K562 (cell line): ENCODE results near the gene RDH16. TPM values are rescaled to one million over a fixed set of nuclear protein-coding genes. Genes with fewer than 3 reads are reported as not detected.
"Not testable (repeated sequence)": the region's sequence is repeated elsewhere in the genome, so short reads cannot be mapped to it uniquely, and the experiment has no call there.

Source experiments
- ATAC-seq: fragments of 200-7000 bp; cut with Tn5 transposase; 3 replicates; pipeline ENCODE4 v1.9.1; 2020; ENCODE audit warnings: moderate library complexity
- BruUV-seq: library from RNA; stranded (reverse); fragments of 400-500 nt; replicated peaks from 2 replicates; lab custom pipeline; 2021; lab: Mats Ljungman, UMichigan
- CTCF ChIA-PET: fragments of 300-600 bp; formaldehyde crosslinking; extraction: SDS; loops from one replicate; lab custom pipeline; 2021; ENCODE audit warnings: low intra/inter-chr PET ratio; lab: Yijun Ruan, JAX
- POLR2A ChIA-PET: fragments of 300-600, 350-650 bp; sonication (Branson Sonifier 250); formaldehyde crosslinking; extraction: SDS; loops from one replicate; lab custom pipeline; 2021; ENCODE audit warnings: antibody characterized with exemption, inconsistent platforms; lab: Yijun Ruan, JAX
- DNase-seq, 4 experiments: peaks; one replicate each; pipeline versions ENCODE4 v3.0.0 to v3.0.0-alpha.2; 2011 to 2018; ENCODE audit warnings: low spot score in 3 of 4, mixed read lengths in 3 of 4; ENCODE audit errors: extremely low read depth in 1 of 4
- FAIRE-seq: peaks from 2 replicates; lab custom pipeline; 2011; peaks lifted over from hg19 to GRCh38; lab: Jason Lieb, UNC
- H2AFZ ChIP-seq: 2 replicates; pipeline ENCODE4 v1.6.0; 2011; ENCODE audit warnings: low read depth, low read length, control low read depth, inconsistent platforms
- H3K27ac ChIP-seq: fragments of 200-600 bp; 3 replicates; pipeline ENCODE4 v1.8.0; 2011; ENCODE audit warnings: low read depth, mild to moderate bottlenecking, control low read depth, inconsistent platforms, low read length, moderate library complexity, mixed read lengths; ENCODE audit errors: extremely low read depth
- H3K27me3 ChIP-seq, 2 experiments: fragments of 300-600 bp in 1 of 2; 2 replicates in 1 of 2; 3 replicates in 1 of 2; pipeline versions ENCODE4 v1.6.0 to v1.8.0; 2011; ENCODE audit warnings: inconsistent platforms in 2 of 2, low read length in 2 of 2, mild to moderate bottlenecking in 1 of 2, mixed read lengths in 1 of 2, moderate library complexity in 1 of 2; ENCODE audit not compliant: control insufficient read depth in 2 of 2, insufficient read depth in 2 of 2
- H3K36me3 ChIP-seq: fragments of 300-600 bp; 3 replicates; pipeline ENCODE4 v1.8.0; 2011; ENCODE audit warnings: mild to moderate bottlenecking, low read length, inconsistent platforms; ENCODE audit not compliant: control insufficient read depth, insufficient read depth
- H3K4me1 ChIP-seq, 2 experiments: fragments of 200-600 bp in 1 of 2; replicated peaks in 1 of 2; 2 replicates in 1 of 2; 3 replicates in 1 of 2; pipeline versions ENCODE4 v1.5.1 to v1.8.0; 2011; ENCODE audit warnings: inconsistent platforms in 2 of 2, low read length in 2 of 2, mild to moderate bottlenecking in 1 of 2, mixed read lengths in 1 of 2, moderate library complexity in 1 of 2; ENCODE audit not compliant: control insufficient read depth in 2 of 2, insufficient read depth in 2 of 2
- H3K4me2 ChIP-seq: 2 replicates; pipeline ENCODE4 v1.6.1; 2011; ENCODE audit warnings: low read length, control low read depth, inconsistent platforms, mixed read lengths; ENCODE audit not compliant: insufficient read depth
- H3K4me3 ChIP-seq: fragments of 200-600 bp; sonication (generic), shearing (Covaris generic); 2 replicates; pipeline ENCODE4 v1.5.1; 2016; ENCODE audit warnings: control low read depth, inconsistent platforms
- H3K79me2 ChIP-seq: fragments of 200-600 bp; 3 replicates; pipeline ENCODE4 v1.8.0; 2011; ENCODE audit warnings: low read length, inconsistent platforms; ENCODE audit not compliant: control insufficient read depth, insufficient read depth
- H3K9ac ChIP-seq, 2 experiments: 2 replicates each; pipeline versions ENCODE4 v1.6.0 to v1.6.1; 2011; ENCODE audit warnings: low read depth in 2 of 2, low read length in 2 of 2, control low read depth in 1 of 2, inconsistent platforms in 1 of 2, mild to moderate bottlenecking in 1 of 2, mixed read lengths in 1 of 2; ENCODE audit not compliant: insufficient read depth in 1 of 2
- H3K9me1 ChIP-seq: one replicate; pipeline ENCODE4 v1.6.0; 2011; ENCODE audit warnings: inconsistent platforms, mild to moderate bottlenecking, low read length, moderate library complexity; ENCODE audit not compliant: control insufficient read depth, insufficient read depth
- H3K9me3 ChIP-seq: replicated peaks from 2 replicates; pipeline ENCODE4 v1.5.1; 2011; ENCODE audit warnings: low read depth, low read length, inconsistent platforms; ENCODE audit not compliant: control insufficient read depth, insufficient read depth
- H4K20me1 ChIP-seq: replicated peaks from 2 replicates; pipeline ENCODE4 v1.6.1; 2011; ENCODE audit warnings: low read length, inconsistent platforms, mixed read lengths; ENCODE audit not compliant: control insufficient read depth, insufficient read depth
- CBX3 ChIP-seq, 2 experiments: IDR thresholded peaks; 1 replicate in 1 of 2; 2 replicates in 1 of 2; pipeline ENCODE4 v1.6.1; 2012; ENCODE audit warnings: inconsistent platforms in 2 of 2, low read length in 2 of 2, borderline replicate concordance in 1 of 2, control low read depth in 1 of 2
- CBX5 ChIP-seq: IDR thresholded peaks from 2 replicates; pipeline ENCODE4 v1.6.1; 2014; ENCODE audit warnings: low read depth, borderline replicate concordance
- DPF2 ChIP-seq: fragments of 450-650 bp; IDR thresholded peaks from 2 replicates; pipeline ENCODE4 v1.6.1; 2016
- EHMT2 ChIP-seq: fragments of 450-650 bp; IDR thresholded peaks from 2 replicates; pipeline ENCODE4 v1.6.1; 2018; ENCODE audit warnings: antibody characterized with exemption
- FOSL1 ChIP-seq: fragments of 200-800 bp; sonication (Bioruptor generic); conservative IDR thresholded peaks from 2 replicates; pipeline ENCODE4 v1.6.1; 2016; ENCODE audit warnings: missing genetic modification characterization, missing compliant biosample characterization
- KLF1 ChIP-seq: fragments of 450-650 bp; IDR thresholded peaks from 2 replicates; pipeline ENCODE4 v1.6.1; 2016; ENCODE audit warnings: missing genetic modification characterization, missing compliant biosample characterization
- MAFF ChIP-seq: IDR thresholded peaks from 2 replicates; pipeline ENCODE4 v1.6.1; 2012; ENCODE audit warnings: low read length, improper control_type of control experiment
- MAFG ChIP-seq: fragments of 450-650 bp; conservative IDR thresholded peaks from 2 replicates; pipeline ENCODE4 v1.6.1; 2016; ENCODE audit warnings: missing genetic modification characterization, missing compliant biosample characterization
- SMARCE1 ChIP-seq: fragments of 450-650 bp; IDR thresholded peaks from 2 replicates; pipeline ENCODE4 v1.7.1; 2016; ENCODE audit warnings: mild to moderate bottlenecking
- TRIM28 ChIP-seq: fragments of 450-650 bp; IDR thresholded peaks from 2 replicates; pipeline ENCODE4 v1.6.1; 2017
- ZBTB7A ChIP-seq: IDR thresholded peaks from 2 replicates; pipeline ENCODE4 v1.6.1; 2011; ENCODE audit warnings: low read depth, mild to moderate bottlenecking, low read length, moderate library complexity, borderline replicate concordance; ENCODE audit not compliant: control insufficient read depth
- ZNF316 ChIP-seq: fragments of 450-650 bp; IDR thresholded peaks from 2 replicates; pipeline ENCODE4 v1.6.1; 2016
- WGBS: fragments of 100-300 bp; shearing (Covaris generic); methylation state at CpG from one replicate; pipeline ENCODE4 v1.1.6; 2016; ENCODE audit warnings: low coverage, mixed read lengths; ENCODE audit not compliant: insufficient coverage; ENCODE audit errors: missing lambda C conversion rate; 5-methylcytosine and 5-hydroxymethylcytosine counted together
- in situ Hi-C: fragments of 300-500 bp; cut with MboI; formaldehyde crosslinking; loops from 4 replicates; pipeline ENCODE4 v1.15.0; 2018; ENCODE audit warnings: inconsistent platforms, mixed read lengths
- intact Hi-C: fragments of 100-400 bp; cut with micrococcal nuclease; formaldehyde crosslinking; loops from 2 replicates; pipeline ENCODE4 v1.14.2; 2022
- polyA plus RNA-seq, 8 experiments: library from polyadenylated mRNA; depleted of rRNA in 4 of 8; stranded (reverse) in 5 of 8; unstranded in 3 of 8; fragments of >200 nt; fragmentation: Nextera tagmentation in 2 of 8; fragmentation: Illumina TruSeq in 1 of 8; extraction: Ambion mirVana in 2 of 8; extraction: Trizol in 1 of 8; gene quantifications; 2 replicates each; pipeline versions ENCODE4 v1.2.1 to v1.2.3, GENCODE V29; 2011 to 2014; ENCODE audit warnings: inconsistent platforms in 1 of 8, missing spikeins in 1 of 8
- total RNA-seq, 7 experiments: library from RNA; depleted of rRNA in 6 of 7; stranded (reverse); fragments of >200 nt in 6 of 7; fragmentation: Illumina TruSeq in 2 of 7; extraction: Trizol in 2 of 7; gene quantifications; 2 replicates each; pipeline versions ENCODE4 v1.2.1 to v1.2.3, GENCODE V29; 2011 to 2021; ENCODE audit warnings: low replicate concordance in 1 of 7
- TF ChIP-seq, protein P1 (sequence below): sonication (generic); formaldehyde crosslinking; IDR thresholded peaks from 2 replicates; pipeline ENCODE4 v1.8.0; 2022; ENCODE audit warnings: missing genetic modification reagents, mild to moderate bottlenecking, borderline replicate concordance
- TF ChIP-seq, protein P2 (sequence below), 2 experiments: fragments of 450-650 bp in 1 of 2; sonication (generic) in 1 of 2; formaldehyde crosslinking in 1 of 2; IDR thresholded peaks in 1 of 2; conservative IDR thresholded peaks in 1 of 2; 2 replicates each; pipeline versions ENCODE4 v1.6.1 to v1.8.1; 2016 to 2023; ENCODE audit warnings: mild to moderate bottlenecking in 2 of 2, moderate library complexity in 2 of 2, inconsistent platforms in 1 of 2, missing genetic modification reagents in 1 of 2

Gene RDH16
- total and polyA plus RNA-seq, 9 of the 15 experiments (the other 6 are each of a cell fraction or from before 2014, with no cell fraction given), result 0.11 to 0.52 (median 0.22) TPM; not detected in 1

DNA sequence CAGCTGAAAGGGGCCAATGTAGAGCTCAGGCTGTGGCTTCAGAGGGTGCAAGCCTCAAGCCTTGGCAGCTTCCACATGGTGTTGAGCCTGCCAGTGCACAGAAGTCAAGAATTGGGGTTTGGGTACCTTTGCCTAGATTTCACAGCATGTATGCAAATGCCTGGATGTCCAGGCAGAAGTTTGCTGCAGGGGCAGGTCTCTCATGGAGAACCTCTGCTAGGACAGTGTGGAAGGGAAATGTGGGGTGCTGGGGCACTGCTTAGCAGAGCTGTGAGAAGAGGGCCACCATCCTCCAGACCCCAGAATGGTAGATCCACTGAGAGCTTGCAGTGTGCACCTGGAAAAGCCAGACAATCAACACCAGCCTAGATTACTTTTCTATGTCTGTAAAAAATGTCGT, 14.0 kb downstream of the RDH16 start:
- 13% methylated on average over 1 of the region's 1 CpG for WGBS
- TF ChIP-seq CBX5 (0 out of 2 replicates have a peak, but pooled peaks have one; percentile 40), TRIM28 (peak; percentile 62; the same call in 1 of the 2 replicates), CBX3 (IDR thresholded peaks at IDR 0.05; ENCODE audit: borderline replicate concordance in 1 of 2, low read length in 2 of 2) (peak in 1 of 2 experiments; percentile 68; a peak in 1 of 3 replicates)
- in situ Hi-C loops, intact Hi-C loops, H3K27me3 ChIP-seq, H3K36me3 ChIP-seq, BruUV-seq, DNase-seq, ATAC-seq, H3K9ac ChIP-seq, H3K9me1 ChIP-seq, H3K4me2 ChIP-seq, H3K9me3 ChIP-seq, FAIRE-seq, H4K20me1 ChIP-seq, H3K4me3 ChIP-seq, POLR2A ChIA-PET, H3K27ac ChIP-seq, CTCF ChIA-PET, H2AFZ ChIP-seq, H3K79me2 ChIP-seq: not testable (repeated sequence)
- H3K4me1 ChIP-seq, result peaks cover 9 to 11% of the 10 kb centered on the region in 2 experiments

DNA sequence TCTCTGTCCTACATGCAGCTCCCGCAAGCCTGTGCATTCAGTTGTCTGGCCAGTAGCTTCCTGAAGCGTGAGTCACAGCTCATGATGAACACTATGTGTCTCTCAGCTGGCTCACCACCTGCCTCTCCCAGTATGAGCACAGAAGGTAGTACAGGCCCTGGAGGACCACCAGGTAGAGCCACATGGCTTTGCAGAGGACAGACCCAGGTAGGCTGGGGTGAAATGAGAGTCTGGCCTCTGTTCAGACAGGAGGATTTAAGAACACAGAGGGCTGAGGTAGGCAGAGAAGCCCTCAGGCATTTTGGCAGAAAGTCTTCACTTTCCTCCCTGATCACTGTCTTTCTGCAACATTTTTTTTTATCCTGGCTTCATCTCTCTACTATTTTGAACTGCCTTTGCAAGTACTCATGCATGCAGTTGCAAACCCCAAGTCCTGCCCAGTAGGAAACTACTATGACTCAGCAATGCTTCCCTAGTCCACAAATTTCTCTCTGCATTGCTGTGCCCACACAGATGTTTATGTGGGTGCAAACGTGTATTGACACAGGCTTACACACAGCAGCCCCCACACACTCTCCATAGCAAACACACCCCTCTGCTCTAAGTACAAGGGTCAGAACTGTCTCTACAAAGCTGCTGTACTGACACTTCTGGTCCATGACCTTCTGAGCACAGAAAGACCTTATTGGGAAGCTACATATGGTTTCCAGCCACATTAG, 15.9 kb downstream of the RDH16 start:
- WGBS, result 4% methylated on average over 2 of the region's 3 CpGs
- Histone ChIP-seq H3K27me3 (no peaks in the 10 kb centered on the region), H3K9me1 (no peaks in the 10 kb centered on the region), H3K4me1 (peaks cover 9 to 11% of the 10 kb centered on the region in 2 experiments), H4K20me1 (no peaks in the 10 kb centered on the region), H3K4me2 (peak overlapping the region; percentile 39), H3K9me3 (no peaks in the 10 kb centered on the region; the same call in 1 of the 2 replicates), H2AFZ (peak overlapping the region; percentile 89), H3K4me3 (no peak overlapping the region), H3K9ac (no peak overlapping the region; a peak in 1 of 4 replicates), H3K79me2 (no peaks in the 10 kb centered on the region), H3K27ac (peak overlapping the region; percentile 44; the same call in 1 of the 3 replicates), H3K36me3 (no peaks in the 10 kb centered on the region)
- intact Hi-C loops, result no loop called here
- ChIA-PET POLR2A (no interaction called here), CTCF (interaction anchor here (0.6 kb wide), 1 partner anchor 184 kb away, joined by 3 read pairs; no protein-coding TSS in a partner anchor)
- FAIRE-seq, result peak; percentile 89
- no TSS peak for BruUV-seq
- in situ Hi-C loops, result no loop called here
- peak; percentile 86 for ATAC-seq
- peak; percentile 28 to 63 (median 52) for DNase-seq
- TF ChIP-seq KLF1 (tag) (no peak), DPF2 (peak; percentile 45; the same call in 1 of the 2 replicates), MAFG (peak; percentile 95), MAFF (peak; percentile 83), FOSL1 (tag) (peak; percentile 36; the same call in 1 of the 2 replicates), ZNF316 (peak; percentile 90), EHMT2 (0 out of 2 replicates have a peak, but pooled peaks have one; percentile 20), ZBTB7A (no peak), SMARCE1 (0 out of 2 replicates have a peak, but pooled peaks have one; percentile 32)
- TF ChIP-seq, protein P1, sequence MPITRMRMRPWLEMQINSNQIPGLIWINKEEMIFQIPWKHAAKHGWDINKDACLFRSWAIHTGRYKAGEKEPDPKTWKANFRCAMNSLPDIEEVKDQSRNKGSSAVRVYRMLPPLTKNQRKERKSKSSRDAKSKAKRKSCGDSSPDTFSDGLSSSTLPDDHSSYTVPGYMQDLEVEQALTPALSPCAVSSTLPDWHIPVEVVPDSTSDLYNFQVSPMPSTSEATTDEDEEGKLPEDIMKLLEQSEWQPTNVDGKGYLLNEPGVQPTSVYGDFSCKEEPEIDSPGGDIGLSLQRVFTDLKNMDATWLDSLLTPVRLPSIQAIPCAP (CRISPR knock-in tag), result no peak
- TF ChIP-seq, protein P2, sequence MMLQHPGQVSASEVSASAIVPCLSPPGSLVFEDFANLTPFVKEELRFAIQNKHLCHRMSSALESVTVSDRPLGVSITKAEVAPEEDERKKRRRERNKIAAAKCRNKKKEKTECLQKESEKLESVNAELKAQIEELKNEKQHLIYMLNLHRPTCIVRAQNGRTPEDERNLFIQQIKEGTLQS (IDR thresholded peaks at IDR 0.05), result peak; percentile 54
- TF ChIP-seq, protein P2 (CRISPR knock-in tag; conservative IDR thresholded peaks at IDR 0.05), result no peak
